Liver (tissue), 9 donors: Measurements from ENCODE around the gene PIAS4. TPM values are rescaled to one million over a fixed set of nuclear protein-coding genes. Genes with fewer than 3 reads are reported as not detected.

Experiments used
- DNase-seq: peaks from one replicate; pipeline ENCODE4 v3.0.0-alpha.2; 2017; ENCODE audit warnings: low spot score
- H3K27ac ChIP-seq, 2 donors: one replicate each; pipeline ENCODE4 v1.7.0; 2013; ENCODE audit warnings: inconsistent platforms in 2 of 2, low read length in 2 of 2, control low read depth in 1 of 2, low read depth in 1 of 2, mild to moderate bottlenecking in 1 of 2
- H3K27me3 ChIP-seq, 4 donors: one replicate each; pipeline versions ENCODE4 v1.6.1 to v1.7.0; 2013; ENCODE audit warnings: low read length in 3 of 4, inconsistent platforms in 1 of 4, mild to moderate bottlenecking in 1 of 4, moderate library complexity in 1 of 4; ENCODE audit not compliant: control insufficient read depth in 4 of 4, insufficient read depth in 4 of 4
- H3K36me3 ChIP-seq, 4 donors: one replicate each; pipeline versions ENCODE4 v1.6.1 to v1.7.0; 2013; ENCODE audit warnings: low read length in 3 of 4, mild to moderate bottlenecking in 3 of 4, low read depth in 1 of 4, moderate library complexity in 1 of 4; ENCODE audit not compliant: control insufficient read depth in 4 of 4, insufficient read depth in 3 of 4
- H3K4me1 ChIP-seq, 4 donors: one replicate each; pipeline versions ENCODE4 v1.6.1 to v1.7.0; 2013; ENCODE audit warnings: low read length in 3 of 4, mild to moderate bottlenecking in 3 of 4, moderate library complexity in 1 of 4; ENCODE audit not compliant: control insufficient read depth in 4 of 4, insufficient read depth in 4 of 4
- H3K4me3 ChIP-seq, 3 donors: one replicate each; pipeline versions ENCODE4 v1.6.1 to v1.7.0; 2013; ENCODE audit warnings: low read length in 3 of 3, control low read depth in 1 of 3, low read depth in 1 of 3, mild to moderate bottlenecking in 1 of 3
- H3K9ac ChIP-seq, 2 donors: one replicate each; pipeline ENCODE4 v1.7.0; 2013; ENCODE audit warnings: low read length in 2 of 2, mild to moderate bottlenecking in 2 of 2, moderate library complexity in 2 of 2, control low read depth in 1 of 2, low read depth in 1 of 2
- H3K9me3 ChIP-seq, 4 donors: one replicate each; pipeline versions ENCODE4 v1.6.1 to v1.7.0; 2013; ENCODE audit warnings: low read length in 3 of 4; ENCODE audit not compliant: control insufficient read depth in 4 of 4
- CTCF ChIP-seq: fragments of 150-350 bp; IDR thresholded peaks from 2 replicates; pipeline ENCODE4 v1.5.1; 2017; ENCODE audit warnings: improper control_type of control experiment, low read depth, low read length; ENCODE audit not compliant: missing input control
- EGR1 ChIP-seq, 2 donors: IDR thresholded peaks; 2 replicates each; pipeline ENCODE4 v1.6.1; 2016 to 2018; ENCODE audit warnings: antibody characterized with exemption in 2 of 2, low read depth in 2 of 2
- FOXA1 ChIP-seq: IDR thresholded peaks from 2 replicates; pipeline ENCODE4 v1.6.1; 2016; ENCODE audit warnings: antibody characterized with exemption
- FOXA2 ChIP-seq: IDR thresholded peaks from 2 replicates; pipeline ENCODE4 v1.6.1; 2016; ENCODE audit warnings: antibody characterized with exemption
- GABPA ChIP-seq, 2 donors: IDR thresholded peaks in 1 of 2; conservative IDR thresholded peaks in 1 of 2; 2 replicates each; pipeline ENCODE4 v1.6.1; 2016; ENCODE audit warnings: antibody characterized with exemption in 2 of 2, mild to moderate bottlenecking in 1 of 2, moderate library complexity in 1 of 2
- HNF4A ChIP-seq, 2 donors: conservative IDR thresholded peaks; 2 replicates each; pipeline ENCODE4 v1.6.1; 2016; ENCODE audit warnings: antibody characterized with exemption in 2 of 2, mild to moderate bottlenecking in 2 of 2
- HNF4G ChIP-seq: IDR thresholded peaks from 2 replicates; pipeline ENCODE4 v1.6.1; 2016; ENCODE audit warnings: antibody characterized with exemption
- JUND ChIP-seq, 2 donors: IDR thresholded peaks; 2 replicates each; pipeline ENCODE4 v1.6.1; 2016; ENCODE audit warnings: antibody characterized with exemption in 2 of 2
- NR2F2 ChIP-seq: IDR thresholded peaks from 2 replicates; pipeline ENCODE4 v1.6.1; 2016; ENCODE audit warnings: antibody characterized with exemption
- RAD21 ChIP-seq, 2 donors: IDR thresholded peaks; 2 replicates each; pipeline ENCODE4 v1.6.1; 2016; ENCODE audit warnings: antibody characterized with exemption in 2 of 2, mild to moderate bottlenecking in 2 of 2
- RXRA ChIP-seq, 2 donors: IDR thresholded peaks; 2 replicates each; pipeline ENCODE4 v1.6.1; 2017 to 2018; ENCODE audit warnings: antibody characterized with exemption in 2 of 2, mild to moderate bottlenecking in 1 of 2
- SP1 ChIP-seq: IDR thresholded peaks from 2 replicates; pipeline ENCODE4 v1.6.1; 2018; ENCODE audit warnings: antibody characterized with exemption, mild to moderate bottlenecking
- TAF1 ChIP-seq: conservative IDR thresholded peaks from 2 replicates; pipeline ENCODE4 v1.6.1; 2016; ENCODE audit warnings: antibody characterized with exemption, mild to moderate bottlenecking
- YY1 ChIP-seq: IDR thresholded peaks from 2 replicates; pipeline ENCODE4 v1.6.1; 2016; ENCODE audit warnings: antibody characterized with exemption, mild to moderate bottlenecking
- ZBTB33 ChIP-seq: IDR thresholded peaks from 2 replicates; pipeline ENCODE4 v1.6.1; 2016; ENCODE audit warnings: antibody characterized with exemption
- WGBS: extraction: QIAGEN DNeasy Blood & Tissue Kit; methylation state at CpG from one replicate; pipeline ENCODE4 v1.1.7; 2013; 5-methylcytosine and 5-hydroxymethylcytosine counted together
- polyA plus RNA-seq, 2 donors: library from polyadenylated mRNA; stranded (reverse) in 1 of 2; unstranded in 1 of 2; fragments of 200-250 nt in 1 of 2; fragments of >200 nt in 1 of 2; fragmentation: Nextera tagmentation in 1 of 2; extraction: Ambion mirVana in 1 of 2; gene quantifications; one replicate each; pipeline versions ENCODE4 v1.2.1 to v1.2.3, GENCODE V29; 2013 to 2015
- total RNA-seq, 2 donors: library from RNA; depleted of rRNA; stranded (reverse); fragments of >200 nt; gene quantifications; one replicate each; pipeline ENCODE4 v1.2.3, GENCODE V29; 2014
- TF ChIP-seq, protein P1 (sequence below): IDR thresholded peaks from 2 replicates; pipeline ENCODE4 v1.6.1; 2016; ENCODE audit warnings: antibody characterized with exemption
- TF ChIP-seq, protein P2 (sequence below): IDR thresholded peaks from 2 replicates; pipeline ENCODE4 v1.6.1; 2016; ENCODE audit warnings: antibody characterized with exemption, mild to moderate bottlenecking
- TF ChIP-seq, protein P3 (sequence below): IDR thresholded peaks from 2 replicates; pipeline ENCODE4 v1.6.1; 2016; ENCODE audit warnings: antibody characterized with exemption
- donor health status: healthy.
- donor health status: healthy.
- donor health status: healthy.
- donor health status: healthy.
- donor health status: healthy.

Gene PIAS4
- total and polyA plus RNA-seq, 4 donors = 5.6 to 14.1 (median 10.6) TPM

- TF ChIP-seq TAF1 (no peak), HNF4G (no peak), RAD21 (IDR thresholded peaks at IDR 0.05) (no peak), NR2F2 (no peak), FOXA2 (no peak), FOXA1 (no peak)
- no peak for DNase-seq
- Histone ChIP-seq H3K27ac (no peak overlapping the region), H3K9me3 (no peaks in the 10 kb centered on the region), H3K4me3 (no peak overlapping the region), H3K9ac (no peak overlapping the region), H3K4me1 (peaks cover 15 to 60% (median 37%) of the 10 kb centered on the region in 4 donors), H3K27me3 (no peaks in the 10 kb centered on the region), H3K36me3 (peaks cover 0 to 20% (median 12%) of the 10 kb centered on the region in 4 donors)
- WGBS = 82% methylated on average over 25 of the region's 25 CpGs
Measured at GRCh38 chr19:4014541-4015491, 7.3 kb downstream of the PIAS4 start.

DNA sequence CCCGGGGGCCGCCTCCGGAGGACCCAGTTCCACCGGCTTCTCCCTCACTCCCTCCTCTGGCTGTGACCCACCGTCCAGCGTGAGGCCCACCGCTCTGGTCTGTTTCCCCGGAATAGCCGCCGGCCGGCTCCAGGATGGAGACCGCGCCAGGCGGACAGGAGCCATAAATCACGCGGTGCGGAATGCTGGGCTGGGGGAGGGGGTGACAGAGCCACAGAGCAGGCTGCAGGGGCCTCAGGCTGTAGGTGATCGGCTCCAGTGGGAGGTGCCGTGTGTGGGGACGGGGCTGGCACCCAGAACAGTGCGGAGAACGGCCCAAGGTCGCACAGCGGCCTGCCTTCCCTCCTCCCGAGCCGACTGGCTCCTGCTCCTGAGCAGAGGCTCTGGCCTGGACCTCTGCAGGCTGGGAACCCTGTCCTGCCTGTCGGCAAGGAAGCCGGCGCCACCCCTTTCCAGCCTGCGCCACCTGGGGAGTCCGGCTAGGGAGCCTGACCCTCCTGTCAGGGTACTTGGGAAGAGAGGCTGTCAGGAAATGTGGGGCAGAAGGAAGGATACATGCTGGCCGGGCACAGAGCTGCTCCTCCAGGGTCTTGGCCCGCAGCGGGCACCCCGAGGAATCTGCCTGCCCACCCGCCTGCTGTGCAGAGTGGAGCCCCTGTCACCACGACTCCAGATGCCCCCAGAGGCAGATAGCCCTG is 8.3 kb downstream of the PIAS4 start:
- DNase-seq = no peak
- H3K36me3 ChIP-seq = peaks cover 5 to 20% (median 12%) of the 10 kb centered on the region in 4 donors
- TF ChIP-seq GABPA (IDR thresholded peaks at IDR 0.05 in 1 of 2, conservative IDR thresholded peaks at IDR 0.05 in 1 of 2) (no peak), TAF1 (no peak), SP1 (no peak), YY1 (no peak), NR2F2 (no peak), JUND (IDR thresholded peaks at IDR 0.05) (no peak), RAD21 (IDR thresholded peaks at IDR 0.05) (no peak), FOXA2 (no peak), FOXA1 (no peak), HNF4G (no peak), EGR1 (IDR thresholded peaks at IDR 0.05; ENCODE audit: low read depth in 2 of 2) (no peak), ZBTB33 (no peak), HNF4A (conservative IDR thresholded peaks at IDR 0.05) (no peak), RXRA (IDR thresholded peaks at IDR 0.05) (no peak), CTCF (no peak)
- TF ChIP-seq, protein P1, sequence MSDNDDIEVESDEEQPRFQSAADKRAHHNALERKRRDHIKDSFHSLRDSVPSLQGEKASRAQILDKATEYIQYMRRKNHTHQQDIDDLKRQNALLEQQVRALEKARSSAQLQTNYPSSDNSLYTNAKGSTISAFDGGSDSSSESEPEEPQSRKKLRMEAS = no peak
- TF ChIP-seq, protein P2, sequence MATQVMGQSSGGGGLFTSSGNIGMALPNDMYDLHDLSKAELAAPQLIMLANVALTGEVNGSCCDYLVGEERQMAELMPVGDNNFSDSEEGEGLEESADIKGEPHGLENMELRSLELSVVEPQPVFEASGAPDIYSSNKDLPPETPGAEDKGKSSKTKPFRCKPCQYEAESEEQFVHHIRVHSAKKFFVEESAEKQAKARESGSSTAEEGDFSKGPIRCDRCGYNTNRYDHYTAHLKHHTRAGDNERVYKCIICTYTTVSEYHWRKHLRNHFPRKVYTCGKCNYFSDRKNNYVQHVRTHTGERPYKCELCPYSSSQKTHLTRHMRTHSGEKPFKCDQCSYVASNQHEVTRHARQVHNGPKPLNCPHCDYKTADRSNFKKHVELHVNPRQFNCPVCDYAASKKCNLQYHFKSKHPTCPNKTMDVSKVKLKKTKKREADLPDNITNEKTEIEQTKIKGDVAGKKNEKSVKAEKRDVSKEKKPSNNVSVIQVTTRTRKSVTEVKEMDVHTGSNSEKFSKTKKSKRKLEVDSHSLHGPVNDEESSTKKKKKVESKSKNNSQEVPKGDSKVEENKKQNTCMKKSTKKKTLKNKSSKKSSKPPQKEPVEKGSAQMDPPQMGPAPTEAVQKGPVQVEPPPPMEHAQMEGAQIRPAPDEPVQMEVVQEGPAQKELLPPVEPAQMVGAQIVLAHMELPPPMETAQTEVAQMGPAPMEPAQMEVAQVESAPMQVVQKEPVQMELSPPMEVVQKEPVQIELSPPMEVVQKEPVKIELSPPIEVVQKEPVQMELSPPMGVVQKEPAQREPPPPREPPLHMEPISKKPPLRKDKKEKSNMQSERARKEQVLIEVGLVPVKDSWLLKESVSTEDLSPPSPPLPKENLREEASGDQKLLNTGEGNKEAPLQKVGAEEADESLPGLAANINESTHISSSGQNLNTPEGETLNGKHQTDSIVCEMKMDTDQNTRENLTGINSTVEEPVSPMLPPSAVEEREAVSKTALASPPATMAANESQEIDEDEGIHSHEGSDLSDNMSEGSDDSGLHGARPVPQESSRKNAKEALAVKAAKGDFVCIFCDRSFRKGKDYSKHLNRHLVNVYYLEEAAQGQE = no peak
- TF ChIP-seq, protein P3, sequence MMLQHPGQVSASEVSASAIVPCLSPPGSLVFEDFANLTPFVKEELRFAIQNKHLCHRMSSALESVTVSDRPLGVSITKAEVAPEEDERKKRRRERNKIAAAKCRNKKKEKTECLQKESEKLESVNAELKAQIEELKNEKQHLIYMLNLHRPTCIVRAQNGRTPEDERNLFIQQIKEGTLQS = no peak
- no peak overlapping the region for H3K9ac ChIP-seq
- WGBS = 80% methylated on average over 37 of the region's 37 CpGs
- H3K4me1 ChIP-seq = peaks cover 7 to 54% (median 28%) of the 10 kb centered on the region in 4 donors
- no peak overlapping the region for H3K4me3 ChIP-seq
- no peaks in the 10 kb centered on the region for H3K9me3 ChIP-seq
- no peaks in the 10 kb centered on the region for H3K27me3 ChIP-seq
- H3K27ac ChIP-seq = no peak overlapping the region
